Urothelium cell line (cell line): Measurements from ENCODE around the gene C1QTNF9.
A peak's percentile ranks its signal among the peaks of the same experiment; 100 is the strongest.
"Not testable (repeated sequence)": the region's sequence is repeated elsewhere in the genome, so short reads cannot be mapped to it uniquely, and the experiment has no call there.

Experiments used
- DNase-seq: peaks from one replicate; pipeline ENCODE4 v3.0.0; 2011; ENCODE audit warnings: low spot score, mixed read lengths
- FAIRE-seq: peaks from 2 replicates; lab custom pipeline; 2011; peaks lifted over from hg19 to GRCh38; lab: Jason Lieb, UNC

C1QTNF9 gene

DNA sequence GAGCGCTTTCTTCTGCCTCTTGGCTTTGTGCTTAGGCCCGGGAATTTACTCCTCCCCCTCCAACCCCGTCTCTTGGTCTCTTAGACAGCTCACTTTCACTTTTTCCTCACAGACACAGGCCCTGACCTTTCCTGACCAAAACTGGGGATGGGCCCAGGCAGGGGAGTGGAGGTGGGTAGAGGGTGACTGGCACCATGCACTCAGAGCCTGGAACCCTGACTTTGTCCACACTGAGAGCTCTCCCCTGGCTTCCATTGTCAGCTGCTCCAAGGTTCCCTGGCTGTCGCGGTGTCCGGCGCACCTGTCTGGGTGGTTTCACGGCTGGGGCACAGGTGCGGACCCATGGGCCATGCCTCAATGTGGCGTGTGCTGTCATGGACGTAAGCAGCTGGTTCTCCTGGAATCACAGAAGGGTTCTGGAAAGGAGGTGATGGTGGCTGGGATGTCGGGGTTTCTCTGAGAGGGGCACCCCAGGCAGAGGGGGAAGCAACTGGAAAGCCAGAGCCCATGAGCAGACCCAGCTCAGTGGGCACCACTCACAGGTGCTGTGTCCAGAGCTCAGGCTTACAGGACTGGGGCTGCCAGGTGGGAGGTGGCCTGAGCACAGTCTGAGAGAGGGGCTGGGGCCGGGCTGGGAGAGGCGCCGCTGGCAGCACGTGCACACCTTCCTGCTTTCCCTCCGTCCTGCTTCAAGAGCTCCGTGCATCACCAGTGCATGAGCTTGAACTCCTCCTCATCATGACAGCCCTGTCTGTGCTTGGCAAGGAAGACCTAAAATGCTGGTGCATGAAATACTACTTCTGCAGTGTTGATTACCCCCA is 28.0 kb upstream of the C1QTNF9 start:
- FAIRE-seq (no peak), DNase-seq (no peak)

DNA sequence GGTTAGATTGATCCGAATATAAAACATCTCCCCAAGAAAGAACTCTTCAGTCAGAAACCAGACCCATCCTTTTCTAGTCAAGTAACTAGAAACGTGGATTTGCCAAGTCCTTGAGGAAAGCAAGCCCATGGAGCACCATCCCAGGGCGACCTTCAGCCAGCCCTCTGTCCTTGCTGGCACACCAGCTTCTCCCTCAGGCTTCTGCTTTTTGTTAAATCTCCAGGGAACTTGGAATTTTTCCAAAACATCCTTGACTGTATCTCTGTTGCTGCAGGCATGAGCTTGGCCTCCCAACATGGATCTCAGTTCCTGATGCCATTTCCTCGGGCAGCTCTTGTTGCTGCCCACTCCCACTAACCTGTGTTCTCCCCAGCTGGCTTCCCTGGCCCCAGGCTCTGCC is 27.1 kb upstream of the C1QTNF9 start:
- FAIRE-seq (no peak), DNase-seq (no peak)

DNA sequence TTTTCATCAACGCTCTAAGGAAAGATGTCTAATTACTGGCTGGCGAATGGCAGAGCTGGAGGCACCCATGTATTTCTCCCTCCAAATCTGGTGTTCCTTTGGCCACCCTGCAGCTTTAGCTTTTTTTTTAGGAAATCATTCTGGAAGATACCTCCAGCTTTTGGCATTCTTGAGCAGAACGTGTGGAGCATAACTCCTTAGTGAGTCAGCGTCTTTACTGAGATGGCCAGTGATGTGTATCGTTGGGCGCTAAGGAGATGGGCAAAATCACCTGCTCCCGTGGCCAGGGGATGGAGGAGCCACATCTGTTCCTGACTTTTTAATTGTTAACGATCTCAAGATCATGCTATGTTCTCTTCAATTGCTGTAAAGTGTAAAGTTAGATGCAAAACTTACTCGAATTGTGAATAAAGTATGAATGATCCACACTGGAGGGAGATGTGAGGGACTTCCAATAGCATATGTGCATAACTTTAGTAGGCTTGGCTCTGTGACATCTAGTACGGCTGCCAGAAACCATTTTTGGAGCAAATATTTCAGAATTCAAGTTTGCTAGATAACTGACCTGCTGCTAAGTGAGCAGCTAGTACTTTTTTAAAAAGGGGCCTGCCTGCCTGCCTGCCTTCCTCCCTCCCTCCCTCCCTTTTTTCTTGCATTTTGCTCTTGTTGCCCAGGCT is 24.4 kb upstream of the C1QTNF9 start:
- FAIRE-seq, result no peak

DNA sequence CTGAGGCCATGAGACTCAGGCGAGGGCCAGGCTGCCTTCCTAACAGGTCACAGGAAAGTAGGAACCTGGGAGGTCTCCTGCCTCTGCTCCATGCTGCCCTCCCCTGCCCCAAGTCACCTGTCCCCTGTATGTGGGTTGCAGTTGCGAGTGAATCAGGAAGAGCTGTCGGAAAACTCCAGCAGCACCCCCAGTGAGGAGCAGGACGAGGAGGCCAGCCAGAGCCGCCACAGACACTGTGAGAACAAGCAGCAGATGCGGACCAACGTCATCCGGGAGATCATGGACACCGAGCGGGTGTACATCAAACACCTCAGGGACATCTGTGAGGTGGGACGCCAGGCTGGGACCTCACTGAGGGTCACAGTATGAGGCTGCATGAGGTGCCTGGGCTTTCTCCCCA is 22.8 kb upstream of the C1QTNF9 start:
- FAIRE-seq (no peak), DNase-seq (no peak)

More for the DNA sequence above, 24.4 kb upstream of the C1QTNF9 start:
- no peak for DNase-seq

DNA sequence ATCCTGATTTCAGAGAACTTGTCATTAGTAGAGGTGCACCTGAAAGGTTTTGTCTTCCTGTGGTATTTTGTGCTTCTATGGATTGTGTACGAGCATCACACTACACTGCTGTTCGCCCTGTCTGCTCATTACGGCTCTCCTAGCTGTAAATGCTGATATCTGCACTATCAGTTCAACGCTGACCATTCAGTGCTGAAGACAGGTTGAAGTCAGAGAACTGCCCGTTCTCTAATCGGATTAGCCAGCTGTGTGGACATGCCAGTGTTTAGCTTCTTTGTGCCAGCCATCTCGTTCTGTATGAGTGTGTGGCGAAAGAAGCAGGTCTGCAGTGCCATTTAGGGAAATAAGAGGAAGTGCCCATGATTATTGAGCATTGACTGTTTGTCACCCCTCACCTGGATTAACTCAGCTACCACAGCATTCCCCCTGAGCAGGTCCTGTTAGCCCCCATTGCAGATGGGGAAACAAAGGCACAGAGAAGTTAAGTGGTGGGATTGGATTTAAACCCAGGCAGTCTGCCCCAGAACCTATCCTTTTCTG is 21.6 kb upstream of the C1QTNF9 start:
- DNase-seq (no peak), FAIRE-seq (no peak)

DNA sequence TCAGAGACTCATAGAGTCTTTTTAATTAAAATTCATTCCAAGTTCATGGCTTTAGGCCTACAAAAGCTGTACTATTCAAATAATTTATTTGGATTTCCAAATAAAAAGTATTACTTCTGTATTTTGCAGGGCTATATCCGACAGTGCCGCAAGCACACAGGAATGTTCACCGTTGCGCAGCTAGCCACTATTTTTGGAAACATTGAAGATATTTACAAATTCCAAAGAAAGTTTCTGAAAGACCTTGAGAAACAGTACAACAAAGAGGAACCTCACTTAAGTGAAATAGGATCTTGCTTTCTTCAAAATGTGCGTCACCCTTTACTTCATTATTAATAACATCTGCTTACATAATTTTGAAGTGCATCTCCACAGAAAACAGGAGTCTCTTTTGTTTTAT is 20.5 kb upstream of the C1QTNF9 start:
- FAIRE-seq (no peak), DNase-seq (no peak)

DNA sequence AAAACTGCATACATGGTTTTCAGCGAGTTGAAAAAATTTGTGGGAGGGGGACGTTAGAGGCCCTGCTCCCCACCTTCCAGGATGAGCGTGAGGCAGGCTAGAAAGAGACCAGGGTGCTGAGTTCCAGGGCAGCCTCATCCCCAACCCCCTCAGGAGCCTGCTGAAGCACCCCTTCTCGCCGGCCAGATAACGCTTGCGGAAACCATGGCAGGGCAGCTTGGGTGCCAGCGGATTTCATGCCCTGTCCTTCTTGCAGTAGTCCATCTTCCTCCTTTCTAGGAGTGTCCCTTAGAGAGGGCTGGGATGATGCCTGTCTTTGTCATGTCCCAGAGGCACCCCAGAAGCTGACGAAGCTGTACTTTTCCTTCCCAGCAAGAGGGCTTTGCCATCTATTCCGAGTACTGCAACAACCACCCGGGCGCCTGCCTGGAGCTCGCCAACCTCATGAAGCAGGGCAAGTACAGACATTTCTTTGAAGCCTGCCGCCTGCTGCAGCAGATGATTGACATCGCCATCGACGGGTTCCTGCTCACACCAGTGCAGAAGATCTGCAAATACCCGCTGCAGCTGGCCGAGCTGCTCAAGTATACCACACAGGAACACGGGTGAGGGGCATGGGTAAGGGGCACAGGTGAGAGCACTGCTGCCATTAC is 19.0 kb upstream of the C1QTNF9 start:
- DNase-seq, result no peak
- FAIRE-seq, result no peak

DNA sequence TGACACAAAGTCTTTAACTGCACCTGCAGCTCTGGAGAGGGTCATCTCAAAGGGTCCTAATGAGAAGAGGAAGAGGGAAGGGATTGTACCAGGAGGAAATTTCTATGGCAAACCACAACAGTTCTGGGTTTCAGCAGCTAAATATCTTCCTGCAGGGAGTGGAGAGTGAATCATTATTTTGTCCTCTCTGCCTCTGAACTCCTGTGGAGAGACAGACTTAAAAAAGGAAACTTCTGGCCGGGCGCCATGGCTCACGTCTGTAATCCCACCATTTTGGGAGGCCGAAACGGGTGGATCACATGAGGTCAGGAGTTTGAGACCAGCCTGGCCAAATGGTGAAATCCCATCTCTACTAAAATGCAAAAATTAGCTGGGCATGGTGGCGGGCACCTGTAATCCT is 16.9 kb upstream of the C1QTNF9 start:
- DNase-seq (no peak), FAIRE-seq (no peak)

DNA sequence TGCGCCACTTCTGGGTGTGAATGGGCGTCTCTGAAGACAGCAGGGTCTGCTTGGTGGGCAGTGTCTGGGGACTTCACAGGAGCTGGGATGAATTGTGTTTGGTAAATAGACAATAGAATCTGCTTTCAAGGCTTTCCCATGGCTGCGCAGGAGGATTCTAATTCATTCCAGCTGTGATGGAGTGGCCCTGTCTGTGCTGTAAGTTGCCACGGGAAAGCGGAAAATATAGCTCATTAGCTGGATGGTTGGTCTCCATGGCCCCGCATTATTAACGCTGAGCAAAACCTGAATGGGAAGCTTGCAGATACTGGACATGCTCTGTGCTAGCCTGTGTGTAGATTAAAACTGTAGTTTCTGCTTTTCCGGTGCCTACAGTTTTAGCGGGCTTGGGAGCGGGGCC is 15.6 kb upstream of the C1QTNF9 start:
- no peak for FAIRE-seq
- no peak for DNase-seq

DNA sequence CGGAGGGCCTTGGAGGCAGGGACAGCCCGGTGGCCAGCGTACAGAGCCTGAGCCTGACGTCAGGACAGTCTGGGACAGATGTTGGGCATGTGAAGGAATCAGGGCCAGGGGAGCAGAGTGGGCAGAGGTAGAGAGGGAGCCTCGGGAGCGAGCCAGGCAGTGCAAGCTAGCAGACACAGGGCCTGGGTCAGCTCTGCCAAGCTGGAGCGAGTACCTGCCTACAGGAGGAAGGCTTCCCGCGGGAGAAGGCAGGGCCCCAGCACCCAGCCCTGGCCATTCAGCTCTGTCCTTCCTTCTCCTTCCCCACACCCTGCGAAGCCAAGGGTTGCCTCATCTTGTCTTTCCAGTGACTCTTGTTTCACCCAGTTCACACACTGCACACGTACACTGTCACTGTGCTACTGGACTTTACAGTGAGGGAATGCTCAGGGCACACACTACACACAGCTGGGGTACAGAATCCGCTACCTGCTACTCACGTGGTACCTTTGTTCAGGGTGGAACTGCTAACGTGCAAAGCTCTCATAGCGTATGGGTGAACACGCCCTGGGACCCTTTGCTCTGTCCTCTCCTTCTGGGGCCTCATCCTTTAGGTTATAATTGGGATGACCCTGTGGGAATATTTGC is 9.8 kb upstream of the C1QTNF9 start:
- FAIRE-seq (no peak), DNase-seq (no peak)

DNA sequence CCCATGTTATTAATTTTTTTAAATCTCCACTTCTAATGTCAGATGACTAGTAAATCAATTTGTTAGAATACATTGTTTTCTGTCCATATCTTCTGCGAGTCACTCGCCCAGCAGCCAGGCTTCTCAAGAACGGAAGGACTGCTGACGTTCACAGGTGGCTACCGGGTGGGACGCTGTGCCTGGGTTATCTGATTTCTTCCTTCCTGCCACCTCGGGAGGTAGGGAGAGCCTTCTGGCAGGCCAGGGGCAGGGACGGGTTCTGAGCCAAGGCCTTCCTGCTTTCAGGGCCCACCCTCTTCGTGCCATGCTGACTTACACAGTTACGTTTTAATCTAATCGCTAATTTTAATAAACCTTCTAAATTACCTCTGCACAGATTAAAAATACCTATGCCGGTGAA is 7.9 kb upstream of the C1QTNF9 start:
- FAIRE-seq (no peak), DNase-seq (no peak)

DNA sequence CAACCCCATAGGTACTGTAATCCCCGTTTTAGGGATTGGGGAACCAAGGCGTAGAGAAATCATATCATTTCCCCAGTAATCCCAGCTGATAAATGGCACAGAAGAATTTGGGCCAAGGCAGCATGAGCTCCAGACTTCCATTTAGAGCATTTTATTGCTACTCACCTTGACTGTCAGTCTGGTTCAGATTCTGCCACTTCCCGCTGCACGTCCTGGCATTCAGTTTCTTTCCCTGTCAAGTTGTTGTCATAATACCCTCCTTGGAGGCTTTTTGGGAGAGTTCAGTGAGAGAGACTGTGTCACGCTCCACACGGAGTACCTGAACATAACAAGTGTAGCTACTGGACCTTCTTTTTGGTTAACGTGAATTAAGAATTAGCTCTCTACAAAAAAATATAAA is 7.5 kb upstream of the C1QTNF9 start:
- FAIRE-seq (no peak), DNase-seq (no peak)

DNA sequence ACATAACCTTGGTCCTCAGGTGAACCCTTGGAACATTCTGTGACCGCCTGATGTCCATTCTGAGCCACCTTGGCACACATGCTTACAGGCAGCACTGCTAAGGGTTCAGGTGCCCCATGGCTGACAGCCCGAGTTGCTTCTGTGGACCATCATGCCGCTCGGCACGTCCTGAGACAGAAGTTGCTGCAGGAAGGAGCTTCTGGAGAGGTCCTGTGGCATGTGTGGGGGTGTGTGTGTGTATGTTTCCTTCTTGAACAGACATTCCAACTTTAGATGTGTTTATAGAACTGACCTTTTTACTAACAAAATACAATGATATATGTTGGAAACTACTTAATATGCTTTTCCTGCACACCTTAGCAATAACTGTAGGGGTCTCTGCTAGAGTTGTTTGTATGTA is 4.8 kb upstream of the C1QTNF9 start:
- no peak for DNase-seq
- FAIRE-seq, result no peak

DNA sequence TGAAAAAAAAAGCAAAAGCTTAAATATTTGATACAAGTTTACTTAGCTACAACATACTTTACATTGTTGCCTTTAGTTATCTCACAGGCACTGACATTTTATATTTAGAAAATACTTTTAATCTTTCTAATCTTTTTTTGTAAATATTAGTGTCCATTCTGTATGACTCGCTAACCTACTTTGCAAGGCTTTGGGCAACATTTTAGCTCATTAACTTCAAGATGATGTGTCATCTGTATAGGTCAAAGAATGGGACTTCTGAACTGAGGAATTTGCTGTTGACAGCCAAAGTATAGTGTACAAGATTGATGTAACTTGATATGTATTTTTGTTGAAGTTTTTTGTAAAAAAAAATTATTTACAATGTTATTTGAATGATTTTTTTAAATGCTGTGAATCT is 2.7 kb upstream of the C1QTNF9 start:
- FAIRE-seq (no peak), DNase-seq (no peak)

DNA sequence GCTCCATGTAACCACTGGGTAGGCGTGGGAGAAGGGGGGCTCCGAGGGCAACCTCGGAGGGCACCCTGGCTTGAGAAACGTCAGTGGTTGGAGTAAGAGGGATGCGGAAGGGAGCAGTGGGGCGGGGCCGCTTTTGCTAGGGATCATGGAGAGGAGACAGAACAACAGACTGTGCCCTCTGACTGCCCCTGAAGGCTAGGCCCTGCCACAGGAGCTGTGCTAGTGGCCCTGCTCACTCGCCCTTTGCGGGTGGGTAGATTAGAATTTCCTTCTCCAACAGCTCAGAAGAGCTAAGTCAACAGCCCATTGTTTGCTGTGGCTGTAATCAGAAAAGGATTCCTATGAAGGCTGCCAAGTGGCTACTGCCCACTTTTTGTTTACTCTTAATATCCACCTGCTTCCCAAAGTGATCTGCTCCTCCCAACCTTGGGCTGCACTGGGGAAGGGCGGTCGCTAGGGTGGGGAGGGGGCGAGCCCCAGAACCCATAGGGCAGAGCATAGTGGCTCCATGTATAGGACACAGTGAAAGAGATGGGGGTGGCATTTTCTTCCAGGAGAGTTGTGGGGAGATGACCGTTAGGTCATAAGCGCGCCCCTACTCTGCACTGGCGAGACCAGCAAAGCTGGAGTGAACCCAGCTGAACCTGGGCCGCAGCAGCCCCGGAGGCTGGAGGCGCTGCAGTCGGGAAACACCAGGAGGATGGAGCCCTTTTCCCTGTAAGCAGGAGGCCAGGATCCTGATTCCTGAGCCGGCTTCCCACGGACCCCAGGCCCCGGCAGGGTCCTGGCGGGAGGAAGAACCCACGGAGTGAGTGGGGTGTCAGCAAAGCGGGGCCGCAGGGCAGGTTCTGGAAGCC is 1.9 kb upstream of the C1QTNF9 start:
- FAIRE-seq (no peak), DNase-seq (no peak)

DNA sequence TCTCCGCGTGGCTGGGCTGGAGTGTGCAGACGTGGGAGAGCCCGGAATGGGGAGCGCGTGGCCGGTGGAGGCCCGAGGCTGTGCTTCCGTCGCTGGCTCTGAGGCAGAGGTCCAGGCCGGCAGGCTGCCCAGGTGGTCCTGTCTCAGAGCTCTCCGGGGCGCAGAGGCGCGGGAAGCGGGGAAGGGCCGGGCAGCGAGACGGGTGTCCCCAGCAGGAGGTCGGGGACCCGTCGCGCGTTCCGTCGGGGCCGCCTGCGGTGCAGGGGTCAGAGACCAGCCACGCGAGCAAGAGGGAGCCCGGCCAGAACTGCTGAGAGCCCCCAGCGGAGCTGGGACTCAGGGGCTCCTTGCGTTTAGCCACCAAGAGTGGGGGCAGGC is 1.3 kb upstream of the C1QTNF9 start:
- FAIRE-seq (no peak), DNase-seq (no peak)

DNA sequence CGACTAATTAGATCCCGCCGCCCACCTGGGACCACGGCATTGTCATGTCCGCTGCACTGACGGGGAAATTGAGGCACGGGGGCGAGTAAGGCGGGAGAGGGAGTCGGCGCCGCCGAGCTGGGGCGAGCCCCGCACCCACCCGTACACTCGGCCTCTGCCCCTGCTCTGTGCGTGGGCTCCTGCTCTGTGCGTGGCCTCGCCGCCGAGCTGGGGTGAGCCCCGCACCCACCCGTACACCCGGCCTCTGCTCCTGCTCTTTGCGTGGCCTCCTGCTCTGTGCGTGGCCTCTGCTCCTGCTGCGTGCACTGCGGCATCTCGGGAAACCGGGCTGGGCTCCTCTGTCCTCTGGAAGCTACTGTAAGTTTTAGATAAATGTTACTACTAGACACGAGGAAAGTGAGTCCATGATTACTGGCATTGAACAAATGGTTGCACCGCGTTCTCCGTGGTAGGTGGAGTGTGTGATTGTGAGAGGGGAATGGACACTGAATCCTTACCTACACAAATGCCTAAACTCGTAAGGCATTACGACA is 826 bp upstream of the C1QTNF9 start:
- DNase-seq, result no peak
- FAIRE-seq, result no peak

DNA sequence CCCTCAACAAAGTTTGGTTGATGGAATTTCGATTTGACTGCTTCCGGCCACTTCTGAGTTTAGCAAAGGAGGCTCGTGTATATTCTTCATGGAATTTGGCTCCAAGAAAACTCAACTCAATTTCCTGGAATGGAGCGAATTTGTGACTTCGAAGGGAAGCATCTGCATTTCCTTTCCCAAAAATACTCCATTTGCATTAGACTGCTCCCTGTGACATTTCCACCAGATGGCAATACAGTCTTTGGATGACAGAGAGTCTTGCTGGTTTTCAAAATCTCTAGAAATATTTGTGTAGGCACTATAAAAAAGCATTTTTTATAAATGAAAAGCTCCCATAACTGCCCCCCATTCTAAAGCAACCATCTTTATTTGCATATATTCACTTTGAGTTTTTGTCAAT is 4.1 kb downstream of the C1QTNF9 start:
- FAIRE-seq, result no peak
- DNase-seq, result no peak

DNA sequence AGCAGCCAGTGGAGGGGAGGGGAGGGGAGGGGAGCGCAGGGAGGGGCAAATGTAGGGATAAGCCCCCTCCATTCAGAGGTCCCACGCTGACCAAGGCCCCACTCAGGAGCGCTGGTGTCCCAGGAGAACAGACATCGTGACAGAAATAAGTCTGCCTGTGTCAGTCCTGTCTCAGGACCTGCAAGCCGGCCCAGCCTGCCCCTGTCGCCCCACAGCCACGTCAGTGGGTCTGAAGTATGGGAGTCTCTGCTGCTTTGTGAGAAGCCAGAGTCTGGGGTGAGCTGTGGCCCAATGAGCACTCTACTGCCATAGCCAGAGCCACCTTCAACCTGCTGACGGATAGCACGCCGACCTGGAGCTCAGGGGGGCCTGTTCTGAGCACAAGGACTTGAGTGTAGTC is 8.5 kb downstream of the C1QTNF9 start:
- DNase-seq, result not testable (repeated sequence)
- FAIRE-seq, result peak; percentile 42

DNA sequence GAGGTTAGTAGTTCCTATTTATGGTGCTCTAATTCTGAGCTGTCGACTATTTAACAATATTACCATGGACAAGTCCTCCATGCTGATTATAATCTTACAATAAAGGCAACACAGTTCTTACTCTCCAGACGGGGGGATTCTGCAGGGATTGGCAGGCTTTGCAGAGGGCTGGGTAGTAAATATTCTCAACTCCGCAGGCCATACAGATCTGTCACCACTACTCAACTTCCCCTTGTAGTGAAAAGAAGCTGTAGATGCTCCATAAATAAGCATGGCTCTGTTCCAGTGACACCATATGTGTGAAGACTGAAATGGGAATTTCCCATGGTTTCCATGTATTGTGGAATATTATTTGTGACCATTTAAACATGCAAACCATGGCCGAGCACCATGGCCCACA is 9.5 kb downstream of the C1QTNF9 start:
- not testable (repeated sequence) for DNase-seq, FAIRE-seq
